CD4-positive, alpha-beta T cell treated with Interleukin-4 for 4 hours (primary cell): Measurements from ENCODE around the gene MLLT10.

ENCODE experiments used
- DNase-seq: peaks from one replicate; pipeline ENCODE4 v3.0.0-alpha.2; 2020

Gene MLLT10

DNA sequence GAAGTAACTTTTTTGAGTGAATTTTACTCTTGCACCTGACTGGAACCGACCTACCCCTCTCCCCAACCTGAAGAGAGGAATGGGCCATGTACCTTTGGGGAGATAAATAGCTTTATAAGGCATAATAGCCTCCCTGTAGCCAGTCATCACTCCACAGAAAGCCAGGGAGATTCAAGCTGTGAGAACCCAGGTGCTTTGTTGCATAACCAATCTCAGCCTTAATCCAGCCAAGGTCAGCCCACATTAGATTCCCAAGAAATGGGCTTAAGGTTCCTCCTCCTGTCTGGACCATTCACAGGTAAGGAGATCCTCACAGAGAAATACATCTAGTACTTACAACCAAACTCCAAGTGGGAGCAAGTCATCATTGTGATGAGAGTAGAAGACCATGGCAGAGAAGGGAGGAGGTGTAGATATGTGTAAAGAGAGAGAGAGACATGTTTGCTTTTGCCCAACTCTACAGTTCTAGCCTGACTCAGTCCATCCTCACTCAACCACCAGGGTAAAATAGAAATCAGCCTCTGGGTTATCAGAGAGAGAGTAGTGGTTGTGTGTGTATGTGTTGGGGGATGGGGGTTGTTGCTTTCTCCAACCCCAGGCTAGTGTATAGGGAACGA, 32.2 kb upstream of the MLLT10 start:
- no peak for DNase-seq

DNA sequence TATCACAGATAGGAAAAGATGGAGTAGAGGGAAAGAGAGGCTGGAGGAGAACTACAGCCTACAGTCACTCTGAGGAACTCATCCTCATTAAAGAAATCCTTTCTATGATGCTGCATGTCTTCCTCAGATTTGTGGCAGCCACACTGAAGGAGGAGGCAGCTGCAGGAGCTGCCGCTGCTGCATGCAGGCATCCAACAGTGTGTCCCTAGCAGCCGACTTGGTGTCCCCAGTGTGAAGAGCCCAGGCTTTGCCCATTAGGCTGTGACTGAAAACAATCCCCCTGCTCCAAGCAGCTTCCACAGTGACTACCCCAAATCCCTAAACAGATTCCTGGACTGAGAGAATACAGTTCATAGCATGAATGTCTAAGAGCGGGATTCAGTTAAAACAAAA, 31.7 kb upstream of the MLLT10 start:
- DNase-seq: no peak

DNA sequence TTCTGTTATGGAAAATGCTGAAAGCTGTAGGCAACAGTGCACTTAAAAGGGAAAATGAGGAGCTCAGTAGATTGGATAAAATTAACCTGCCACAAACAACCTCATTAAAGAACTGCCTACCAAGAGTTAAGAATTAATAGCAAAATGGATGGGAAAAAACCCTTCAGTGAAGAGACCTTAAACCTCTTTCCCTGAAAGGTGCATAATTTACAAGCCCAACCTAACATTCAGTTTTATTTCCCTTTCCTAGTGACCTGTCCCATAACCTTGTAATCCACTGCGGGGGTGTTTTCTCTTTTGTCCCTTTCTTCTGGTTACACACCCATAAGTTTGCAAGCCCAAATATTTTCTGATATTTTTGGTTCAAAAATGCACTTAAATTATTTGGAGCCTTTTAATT, 30.5 kb upstream of the MLLT10 start:
- DNase-seq: no peak

DNA sequence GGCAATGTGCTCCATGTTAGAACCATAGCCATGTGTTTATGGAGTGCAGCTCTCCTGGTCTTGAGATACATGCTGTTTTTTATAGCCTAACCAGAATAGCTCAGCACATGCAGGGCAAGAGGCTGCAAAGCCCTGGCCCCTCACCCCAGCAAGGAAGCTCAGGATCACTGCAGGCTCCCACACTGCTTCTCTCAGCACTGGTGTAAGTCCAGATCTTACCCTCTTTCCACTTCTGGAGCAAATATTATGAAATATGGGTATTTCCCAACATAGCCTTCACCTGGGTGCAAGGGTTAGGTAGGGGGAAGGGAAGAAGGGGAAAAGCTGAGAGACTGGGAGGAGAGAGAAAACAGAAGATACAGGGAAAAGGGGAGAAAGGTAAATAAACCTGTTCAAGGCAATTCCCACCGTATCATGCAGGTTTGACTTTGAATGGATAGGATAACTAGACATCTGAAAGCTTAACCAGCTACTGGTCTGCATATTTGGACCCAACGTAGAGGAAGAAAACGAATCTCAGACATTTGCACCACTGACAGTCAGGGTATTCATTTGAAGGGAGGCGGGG, 28.2 kb upstream of the MLLT10 start:
- DNase-seq: no peak

DNA sequence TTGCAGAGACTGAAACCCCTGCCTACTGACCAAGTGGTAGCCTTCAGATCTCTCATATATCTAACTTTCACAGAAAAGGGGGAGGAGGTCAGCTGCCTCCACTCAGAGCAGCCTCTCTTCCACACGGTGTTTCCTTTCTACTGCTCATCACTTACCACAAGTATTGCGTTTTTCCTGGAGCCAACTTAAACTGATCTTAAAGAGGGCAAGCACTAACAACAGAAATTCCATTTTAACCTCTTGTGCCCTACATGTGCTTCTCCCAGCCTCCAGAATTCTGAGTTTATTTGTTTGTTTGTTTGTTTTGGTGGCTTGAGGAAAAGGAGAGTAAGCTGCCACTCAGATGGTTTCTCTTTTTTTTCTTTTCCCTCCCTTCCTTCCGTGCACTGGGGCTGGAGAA, 27.7 kb upstream of the MLLT10 start:
- DNase-seq: no peak

DNA sequence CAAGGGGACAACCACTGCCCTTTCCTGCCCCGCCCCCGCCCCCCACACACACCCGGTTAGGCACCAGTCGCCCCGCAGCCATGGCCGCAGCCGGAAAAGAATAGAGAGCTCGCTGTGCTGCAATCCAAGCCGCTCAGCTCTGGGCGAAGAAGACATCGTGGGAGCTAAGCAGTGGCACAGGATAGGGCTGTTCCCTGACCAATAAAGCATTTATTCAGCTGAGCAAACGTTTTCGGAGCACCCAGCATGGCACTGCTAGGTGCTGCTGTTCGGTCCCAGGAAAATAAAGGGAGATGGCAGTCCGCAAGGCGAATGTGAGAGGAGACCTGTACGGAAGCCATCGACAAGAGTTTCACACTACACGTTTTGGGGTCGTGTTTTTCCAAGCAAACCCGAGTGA, 26.9 kb upstream of the MLLT10 start:
- DNase-seq: no peak

DNA sequence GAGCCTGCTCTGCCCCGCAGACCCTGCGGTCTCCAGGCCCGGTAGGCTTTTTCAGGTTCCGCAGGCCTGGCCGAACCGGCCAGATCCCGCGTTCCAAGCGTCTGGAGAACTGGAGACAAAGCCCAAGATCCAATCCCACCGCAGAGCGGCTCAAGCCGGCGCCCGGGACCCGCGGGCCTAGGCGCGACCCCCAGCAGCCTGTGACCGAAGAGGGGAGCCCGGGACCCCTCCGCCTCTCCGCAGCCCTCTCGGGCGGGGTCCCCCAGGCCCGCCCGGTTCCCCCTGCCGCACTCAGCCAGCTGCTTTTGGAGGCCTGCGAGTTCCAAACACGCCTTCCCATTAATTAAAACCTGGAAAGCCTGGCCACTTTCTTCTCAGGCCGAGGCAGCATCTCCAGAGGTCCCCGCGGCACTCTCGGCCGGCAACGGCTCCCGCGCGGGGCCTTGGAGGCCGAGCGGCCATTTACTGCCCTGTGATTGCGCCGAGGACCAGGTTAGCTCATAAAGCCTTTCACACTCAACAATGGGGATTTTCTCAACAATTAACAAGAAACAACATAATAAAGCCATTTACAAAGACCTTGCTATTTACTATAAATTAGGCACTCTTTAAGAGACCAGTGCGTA, 25.2 kb upstream of the MLLT10 start:
- no peak for DNase-seq

DNA sequence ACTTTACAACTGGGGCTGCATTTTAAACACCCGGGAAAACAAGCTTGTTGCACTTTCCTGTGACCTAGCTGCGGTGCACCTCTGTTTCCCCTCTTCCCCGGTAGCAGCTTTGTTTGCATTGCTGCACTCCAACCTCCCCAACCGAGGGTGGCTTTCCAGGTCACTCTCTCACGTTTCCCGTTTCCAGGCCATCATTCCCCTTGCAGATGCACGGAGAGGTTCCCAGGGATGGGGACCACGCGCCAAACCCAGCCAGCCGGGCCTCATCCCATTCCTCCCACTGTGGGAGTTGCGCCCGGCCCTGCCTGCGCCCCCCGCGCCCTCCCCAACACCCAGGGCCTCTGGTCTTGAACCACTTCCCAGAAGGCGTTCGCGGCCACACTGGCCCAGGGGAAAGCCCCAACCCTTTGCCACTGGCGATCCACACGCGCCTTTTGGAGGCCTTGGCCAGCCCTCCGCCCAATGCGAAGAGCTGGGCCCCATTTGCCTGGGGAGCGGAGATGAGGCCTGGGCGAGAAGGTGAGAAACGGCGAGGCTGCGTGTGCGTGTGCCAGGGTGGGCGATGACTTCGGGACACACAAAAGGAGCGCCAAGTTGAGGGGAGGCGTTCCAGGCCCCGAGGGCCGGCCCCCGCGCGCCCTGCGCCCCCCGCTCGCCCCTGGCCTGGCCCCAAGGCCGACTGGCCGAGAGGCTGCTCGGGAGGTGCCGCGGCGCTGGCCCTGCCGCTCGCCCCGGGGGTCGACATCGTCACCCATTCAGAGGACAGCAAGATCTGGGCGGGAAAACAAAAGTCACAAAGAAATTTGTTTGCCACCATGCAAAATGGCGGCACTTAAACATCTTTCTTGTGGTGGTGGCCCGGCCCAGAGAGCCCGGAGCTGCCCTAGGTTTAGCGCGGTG, 24.4 kb upstream of the MLLT10 start:
- DNase-seq: no peak

DNA sequence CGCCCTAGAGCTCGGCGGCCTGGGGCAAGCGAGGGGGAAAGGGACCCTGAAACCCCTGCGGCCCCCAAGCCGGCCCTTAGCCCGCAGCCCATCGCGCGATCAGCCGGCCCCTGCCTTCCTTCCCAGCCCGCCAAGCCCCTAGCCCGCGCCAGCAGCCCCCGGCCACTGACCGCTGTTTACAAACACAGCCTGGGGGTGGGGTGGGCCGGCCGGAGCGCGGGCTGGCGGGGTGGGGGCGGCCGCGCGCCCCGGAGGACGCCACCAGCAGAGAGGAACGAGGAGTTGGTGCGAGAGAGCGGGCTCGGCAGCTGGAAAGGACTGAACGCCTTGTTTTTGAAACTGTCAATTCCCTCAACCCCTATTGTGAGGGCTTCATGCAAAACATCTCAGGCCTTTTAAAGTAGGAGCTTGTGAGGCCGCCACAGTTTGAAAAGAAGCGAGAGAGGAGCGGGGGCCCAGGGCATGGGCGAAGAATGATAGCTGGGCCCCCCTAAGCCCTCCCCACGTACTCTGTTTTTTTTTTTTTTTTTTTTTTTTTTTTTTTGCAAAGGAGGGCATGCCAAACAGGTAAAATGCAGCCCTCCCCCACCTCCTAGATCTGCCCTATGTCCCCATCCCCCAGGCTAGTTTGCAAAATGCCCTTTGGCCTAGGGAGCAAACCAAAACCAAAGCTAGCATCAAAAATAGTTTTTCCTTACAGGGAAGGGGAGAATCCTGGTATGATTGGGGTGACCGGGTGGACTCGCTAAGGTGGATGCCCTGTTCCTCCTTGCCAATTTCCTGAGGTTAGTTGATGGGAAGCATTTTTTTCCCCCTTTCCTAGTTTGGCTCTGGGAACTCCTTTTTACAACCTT, 23.6 kb upstream of the MLLT10 start:
- DNase-seq: no peak

DNA sequence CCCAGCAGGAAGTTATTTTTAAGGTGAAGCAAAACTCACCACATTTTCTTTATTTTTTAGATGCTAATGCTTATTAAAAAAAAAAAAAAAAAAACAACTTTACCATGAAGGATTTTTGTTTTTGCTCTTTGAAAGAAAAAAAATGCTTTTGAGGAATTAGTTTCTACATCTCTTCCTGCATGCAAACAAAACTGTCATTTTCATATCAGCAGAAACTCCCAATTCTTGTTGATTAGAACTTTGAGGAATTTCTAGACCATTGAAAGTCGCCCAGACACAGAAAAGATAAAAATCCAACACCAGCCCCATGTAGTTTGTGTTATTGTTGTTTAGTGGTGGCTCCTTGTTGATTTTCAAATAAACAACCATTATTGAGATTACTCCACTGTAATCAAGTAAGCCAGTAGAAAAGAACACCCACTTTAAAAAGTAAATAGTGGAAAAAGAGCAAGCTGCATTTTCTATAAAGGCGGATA, 22.9 kb upstream of the MLLT10 start:
- DNase-seq: no peak

DNA sequence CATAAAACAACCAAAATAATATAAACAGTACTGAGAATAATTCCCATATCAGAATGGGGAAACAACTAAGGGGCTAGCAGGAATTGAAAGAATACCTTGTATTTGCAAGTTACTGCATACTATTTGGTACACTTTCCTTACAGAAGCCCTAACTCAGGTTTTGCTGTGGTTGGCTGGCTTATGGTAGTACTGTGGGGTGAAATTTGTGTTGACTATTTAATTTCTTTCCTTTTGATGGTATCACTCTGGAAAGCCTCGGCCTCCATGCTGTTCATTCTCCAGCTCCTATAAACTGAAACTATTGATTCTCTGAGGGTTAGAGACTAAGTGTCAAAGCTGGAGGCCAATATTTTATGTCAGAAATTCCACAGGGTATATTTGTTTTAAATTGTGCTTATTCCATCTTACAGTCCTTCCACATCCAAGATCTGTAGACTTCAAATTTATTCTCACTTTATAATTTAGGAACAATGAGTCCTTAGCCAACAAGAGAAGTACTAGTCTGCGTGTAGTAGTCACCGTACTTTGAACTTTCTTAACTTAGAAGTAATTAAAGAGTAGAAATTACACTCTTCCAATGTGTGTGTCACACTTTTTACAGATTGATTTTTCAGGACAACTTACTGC, 22.0 kb upstream of the MLLT10 start:
- no peak for DNase-seq

DNA sequence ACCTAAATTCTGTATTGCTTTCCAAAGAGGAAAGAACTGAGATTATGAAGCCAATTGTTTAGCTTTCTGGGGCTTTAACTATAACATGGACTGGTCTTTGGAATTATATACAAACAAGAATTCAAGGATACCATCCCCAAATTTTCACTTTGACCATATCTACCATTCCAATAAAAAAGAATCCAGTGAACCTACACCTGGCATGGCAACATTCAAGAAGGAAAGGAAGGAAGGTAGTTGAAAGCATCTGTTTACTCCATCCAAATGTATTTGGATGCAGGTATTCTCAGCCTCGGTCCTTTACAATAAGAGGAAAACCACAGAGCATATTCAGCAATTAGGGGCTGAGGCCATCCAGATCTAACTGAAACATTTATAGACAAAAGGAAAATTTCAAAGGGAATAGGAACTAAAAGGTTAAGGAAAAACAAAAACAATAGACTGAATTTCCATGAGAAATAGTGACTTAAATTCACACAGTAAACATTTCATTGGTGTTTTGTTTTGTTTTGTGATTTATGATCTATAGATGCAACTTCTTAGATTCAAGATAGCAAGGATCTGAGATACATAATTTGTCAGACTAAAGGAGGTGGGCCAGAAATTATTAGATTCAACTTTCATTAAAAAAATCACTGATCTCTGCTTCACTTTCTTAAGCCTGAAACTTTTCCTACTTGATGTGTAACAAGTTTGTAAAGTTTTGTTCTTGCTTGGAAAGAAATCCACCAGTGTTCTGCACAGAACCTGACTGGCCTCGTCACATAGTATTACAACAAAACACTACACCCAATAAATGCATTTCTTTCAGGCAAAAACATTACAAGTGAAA, 21.2 kb upstream of the MLLT10 start:
- no peak for DNase-seq

DNA sequence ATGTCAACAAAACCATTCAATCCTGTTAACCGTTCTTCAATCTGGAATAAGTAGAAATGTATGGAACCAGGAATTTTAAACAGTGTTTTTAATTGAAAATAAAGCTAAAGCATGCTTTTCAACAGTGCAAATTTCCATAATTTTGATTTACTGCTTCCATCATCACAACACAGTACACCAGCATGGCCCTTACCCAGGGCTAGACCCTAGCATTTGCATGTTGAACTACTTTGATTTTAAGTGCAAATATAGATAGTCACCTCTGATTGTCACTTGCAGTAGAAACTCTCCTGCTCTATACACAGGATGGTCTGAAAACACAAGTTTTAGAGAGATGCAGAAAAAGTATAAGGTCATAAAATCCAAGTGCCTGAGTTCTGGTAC, 20.6 kb upstream of the MLLT10 start:
- DNase-seq: no peak

DNA sequence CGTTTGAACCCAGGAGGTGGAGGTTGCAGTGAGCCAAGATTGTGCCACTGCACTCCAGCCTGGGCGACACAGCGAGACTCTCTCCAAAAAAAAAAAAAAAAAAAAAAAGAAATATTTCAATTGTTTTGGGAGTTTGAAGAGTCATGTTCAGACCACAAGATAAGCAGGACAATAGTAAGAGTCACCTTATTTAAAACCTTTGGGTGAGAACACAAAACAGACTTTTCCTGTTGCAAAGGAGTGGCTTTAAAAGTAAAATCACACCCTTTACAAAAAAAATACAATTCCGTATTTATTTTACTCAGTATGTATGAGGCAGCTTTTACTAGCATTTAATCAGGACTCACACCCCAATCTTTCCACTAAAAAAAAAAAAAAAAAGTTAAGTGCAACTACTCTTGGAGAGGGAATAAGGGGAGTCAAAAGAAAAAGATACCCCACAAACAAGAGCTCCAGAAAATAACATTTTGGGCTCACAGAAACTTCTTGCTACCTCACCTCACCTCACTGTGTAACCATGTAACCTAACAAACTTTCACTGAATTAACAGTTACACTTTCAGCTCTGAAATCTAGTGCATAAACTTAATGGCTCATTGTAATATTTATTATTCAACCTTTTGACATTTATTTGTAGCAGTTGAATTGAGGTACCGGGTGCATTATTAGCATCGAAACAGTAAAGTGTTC, 19.8 kb upstream of the MLLT10 start:
- DNase-seq: no peak

DNA sequence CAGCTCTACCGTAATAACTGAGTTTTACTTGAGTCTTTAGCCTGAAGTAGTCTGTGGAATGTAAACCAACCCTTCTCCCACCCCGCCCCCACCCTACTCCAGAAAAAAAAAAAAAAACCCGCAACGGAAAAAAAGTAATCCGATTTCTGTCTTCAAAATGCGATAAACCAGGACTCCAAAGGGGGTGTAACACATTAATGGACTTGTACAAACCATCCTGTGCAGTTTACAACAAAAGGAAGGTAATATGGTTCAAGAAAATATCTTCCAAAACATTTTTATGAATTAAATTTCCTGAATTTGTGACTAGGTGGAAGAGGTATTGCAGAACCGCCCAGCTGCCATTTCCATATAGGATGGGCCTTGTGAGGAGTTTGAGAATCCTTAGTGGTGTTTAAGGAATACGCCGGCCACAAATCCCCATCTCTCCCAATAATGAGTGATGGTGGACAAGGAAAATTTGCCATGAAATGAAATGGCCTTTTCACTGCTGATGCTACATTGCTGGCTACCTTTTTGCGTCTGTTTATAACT, 19.1 kb upstream of the MLLT10 start:
- no peak for DNase-seq

DNA sequence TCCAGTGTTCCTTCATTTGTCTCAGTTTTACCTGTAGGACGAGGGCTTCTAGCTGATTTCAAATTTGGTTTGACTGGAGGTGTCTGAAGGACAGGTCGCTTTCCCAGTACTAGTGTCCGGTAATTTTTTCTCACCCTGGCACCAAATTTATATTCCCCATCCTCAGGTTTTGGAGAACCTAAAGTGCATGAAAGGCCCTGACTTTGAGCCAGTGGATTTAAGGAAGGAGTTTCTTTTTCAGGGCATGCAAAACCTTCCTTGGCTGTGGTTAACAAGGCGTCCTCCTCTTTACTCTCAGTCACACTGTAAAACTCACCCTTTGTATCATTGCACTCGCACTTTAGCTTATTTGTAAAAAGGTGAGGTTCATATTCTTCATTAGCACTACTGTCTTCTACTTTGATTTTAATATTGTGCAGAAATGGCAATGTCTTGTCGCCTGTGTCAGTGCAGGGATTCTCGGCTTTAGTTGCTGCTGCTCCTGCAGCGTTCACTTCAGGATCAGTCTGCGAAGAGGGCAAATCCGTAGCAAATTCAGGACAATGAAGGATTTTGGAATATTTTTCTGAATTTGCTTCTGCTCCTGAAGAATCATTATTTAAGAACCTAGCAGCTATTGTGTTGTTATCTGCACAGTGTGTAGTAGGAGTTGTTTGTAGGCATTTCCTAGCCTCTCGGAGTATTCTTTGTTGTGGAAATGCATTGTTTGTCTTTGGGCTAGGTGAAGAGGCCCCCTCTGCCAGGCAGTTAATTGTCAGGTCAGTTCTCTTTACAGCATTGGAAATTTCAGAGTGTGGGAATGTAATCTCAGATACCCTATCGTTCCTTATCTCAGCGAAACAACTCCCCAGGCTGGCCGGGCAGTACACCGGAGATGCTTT, 18.4 kb upstream of the MLLT10 start:
- no peak for DNase-seq

DNA sequence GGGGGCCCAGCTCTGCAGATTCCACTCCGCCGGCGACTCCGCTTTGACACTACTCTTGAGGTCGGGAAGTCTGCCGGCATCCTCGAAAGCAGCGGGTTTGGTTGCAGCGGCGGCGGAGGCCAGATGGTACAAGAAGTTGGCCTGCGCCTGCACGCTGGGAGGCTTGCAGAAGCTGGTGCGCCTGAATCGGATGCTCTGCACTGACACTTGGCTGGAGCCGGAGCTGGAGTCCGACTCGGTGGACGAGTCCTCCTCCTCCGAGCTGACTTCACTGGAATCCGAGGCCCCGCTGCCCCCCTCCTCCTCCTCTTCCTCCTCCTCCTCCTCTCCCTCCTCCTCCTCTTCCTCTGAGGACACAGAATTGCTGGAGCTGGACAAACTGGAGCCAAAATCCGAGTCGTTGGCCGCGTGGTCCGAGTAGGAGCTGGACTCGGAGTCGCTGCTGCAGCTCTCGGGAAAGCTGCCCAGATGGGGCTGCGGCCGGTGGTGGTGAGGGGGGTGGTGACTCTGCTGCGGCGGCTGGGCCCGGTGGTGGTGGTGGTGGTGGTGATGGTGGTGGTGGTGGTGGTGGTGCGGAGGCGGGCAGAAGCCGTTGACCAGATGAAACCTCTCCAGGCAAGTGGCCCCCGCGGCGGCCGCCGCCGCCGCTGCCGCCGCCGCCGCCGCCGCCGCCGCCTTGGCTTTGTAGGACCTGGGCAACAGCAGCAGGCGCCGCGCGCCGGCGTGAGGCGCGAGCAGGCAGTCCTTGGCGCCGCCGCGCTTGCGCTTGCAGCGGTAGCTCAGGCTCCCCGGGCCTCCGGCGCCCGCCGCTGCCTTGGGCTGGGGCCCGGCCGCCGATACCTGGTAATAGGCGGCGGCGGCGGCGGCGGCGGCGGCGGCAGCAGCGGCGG, 17.5 kb upstream of the MLLT10 start:
- DNase-seq: no peak
